Upper lobe of left lung (tissue), 6 donors: ENCODE measurements around the gene KIF21A. TPM values are rescaled to one million over a fixed set of nuclear protein-coding genes. Genes with fewer than 3 reads are reported as not detected.

Experiments
- ATAC-seq, 2 donors: fragments of 200-7000 bp; cut with Tn5 transposase; one replicate each; pipeline ENCODE4 v1.9.1; 2022; ENCODE audit warnings: mild to moderate bottlenecking in 2 of 2, moderate library complexity in 2 of 2; ENCODE audit not compliant: low FRiP score in 2 of 2
- DNase-seq, 2 donors: peaks; one replicate each; pipeline ENCODE4 v3.0.0-alpha.2; 2019 to 2020
- H3K27ac ChIP-seq, 4 donors: fragments of 200-600 bp; sonication (generic); one replicate each; pipeline ENCODE4 v1.5.1; 2016 to 2019
- H3K27me3 ChIP-seq, 4 donors: fragments of 200-600 bp; sonication (generic); one replicate each; pipeline ENCODE4 v1.5.1; 2017 to 2019
- H3K36me3 ChIP-seq, 4 donors: fragments of 200-600 bp; sonication (generic); one replicate each; pipeline ENCODE4 v1.5.1; 2016 to 2019
- H3K4me1 ChIP-seq, 4 donors: fragments of 200-600 bp; sonication (generic); one replicate each; pipeline ENCODE4 v1.5.1; 2018 to 2019
- H3K4me3 ChIP-seq, 4 donors: fragments of 200-600 bp; sonication (generic); one replicate each; pipeline ENCODE4 v1.5.1; 2017 to 2019; ENCODE audit warnings: mild to moderate bottlenecking in 2 of 4, moderate library complexity in 1 of 4
- H3K9me3 ChIP-seq, 4 donors: fragments of 200-600 bp; sonication (generic); one replicate each; pipeline ENCODE4 v1.5.1; 2018 to 2019
- EP300 ChIP-seq, 4 donors: sonication (generic); formaldehyde crosslinking; IDR thresholded peaks; one replicate each; pipeline ENCODE4 v1.5.1; 2017; ENCODE audit warnings: antibody characterized with exemption in 4 of 4, control low read depth in 2 of 4
- POLR2A ChIP-seq, 4 donors: fragments of 450-650 bp; IDR thresholded peaks; one replicate each; pipeline ENCODE4 v1.5.1; 2016 to 2017; ENCODE audit warnings: antibody characterized with exemption in 4 of 4, mild to moderate bottlenecking in 2 of 4
- POLR2AphosphoS5 ChIP-seq, 2 donors: sonication (generic); formaldehyde crosslinking; IDR thresholded peaks; one replicate each; pipeline ENCODE4 v1.5.1; 2017; ENCODE audit warnings: antibody characterized with exemption in 2 of 2
- WGBS, 2 donors: methylation state at CpG; one replicate each; pipeline ENCODE4 v1.1.5; 2017 to 2018; 5-methylcytosine and 5-hydroxymethylcytosine counted together
- total RNA-seq, 6 donors: library from RNA; depleted of rRNA in 4 of 6; stranded (reverse); fragments of >200 nt in 4 of 6; gene quantifications; one replicate each; pipeline versions ENCODE4 v1.1.0 to v1.2.1, GENCODE V29; 2016 to 2021
- TF ChIP-seq, protein P1 (sequence below), 6 experiments: fragments of 450-650 bp in 4 of 6; fragments of 200-600 bp in 2 of 6; sonication (generic) in 2 of 6; IDR thresholded peaks; one replicate each; pipeline ENCODE4 v1.5.1; 2016 to 2019; ENCODE audit warnings: antibody characterized with exemption in 6 of 6
- donor health status: DM: no; HTN: no; CAD: no; lungs with moderate emphysema.
- donor health status: DM: no; HTN: yes; CAD: no; lungs with severe emphysema.

The KIF21A gene
- total RNA-seq, 6 donors from 2014 or later = 6.6 to 89.3 (median 18.3) TPM

DNA sequence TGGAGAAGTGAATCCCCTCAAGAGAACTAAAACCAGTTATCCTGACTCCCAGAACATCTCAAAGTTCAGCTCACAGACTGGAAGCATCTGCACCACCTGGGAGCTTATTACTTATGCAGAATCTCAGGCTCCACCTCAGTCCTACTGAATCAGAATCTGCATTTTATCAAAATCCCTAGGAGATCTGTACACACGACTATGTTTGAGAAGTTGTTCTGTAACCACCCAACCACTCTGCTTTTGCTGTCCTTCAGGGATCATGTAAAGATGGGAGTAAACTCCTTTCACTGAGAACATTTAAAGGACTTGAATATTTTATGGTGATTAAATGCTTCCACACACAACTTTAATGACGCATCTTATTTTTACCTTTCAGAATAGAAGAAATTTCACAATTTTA is 98.0 kb downstream of the KIF21A start:
- Histone ChIP-seq H3K4me3 (no peak overlapping the region), H3K27ac (no peak overlapping the region), H3K9me3 (no peaks in the 10 kb centered on the region), H3K4me1 (no peaks in the 10 kb centered on the region), H3K27me3 (no peaks in the 10 kb centered on the region), H3K36me3 (no peaks in the 10 kb centered on the region)
- 75 to 77% methylated on average over 2 of the region's 2 CpGs for WGBS, 2 donors
- DNase-seq (no peak), ATAC-seq (no peak)
- TF ChIP-seq, protein P1, sequence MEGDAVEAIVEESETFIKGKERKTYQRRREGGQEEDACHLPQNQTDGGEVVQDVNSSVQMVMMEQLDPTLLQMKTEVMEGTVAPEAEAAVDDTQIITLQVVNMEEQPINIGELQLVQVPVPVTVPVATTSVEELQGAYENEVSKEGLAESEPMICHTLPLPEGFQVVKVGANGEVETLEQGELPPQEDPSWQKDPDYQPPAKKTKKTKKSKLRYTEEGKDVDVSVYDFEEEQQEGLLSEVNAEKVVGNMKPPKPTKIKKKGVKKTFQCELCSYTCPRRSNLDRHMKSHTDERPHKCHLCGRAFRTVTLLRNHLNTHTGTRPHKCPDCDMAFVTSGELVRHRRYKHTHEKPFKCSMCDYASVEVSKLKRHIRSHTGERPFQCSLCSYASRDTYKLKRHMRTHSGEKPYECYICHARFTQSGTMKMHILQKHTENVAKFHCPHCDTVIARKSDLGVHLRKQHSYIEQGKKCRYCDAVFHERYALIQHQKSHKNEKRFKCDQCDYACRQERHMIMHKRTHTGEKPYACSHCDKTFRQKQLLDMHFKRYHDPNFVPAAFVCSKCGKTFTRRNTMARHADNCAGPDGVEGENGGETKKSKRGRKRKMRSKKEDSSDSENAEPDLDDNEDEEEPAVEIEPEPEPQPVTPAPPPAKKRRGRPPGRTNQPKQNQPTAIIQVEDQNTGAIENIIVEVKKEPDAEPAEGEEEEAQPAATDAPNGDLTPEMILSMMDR (IDR thresholded peaks at IDR 0.05) = no peak
- TF ChIP-seq POLR2AphosphoS5 (IDR thresholded peaks at IDR 0.05) = no peak
- no peak for TF ChIP-seq EP300 (IDR thresholded peaks at IDR 0.05)
- no peak for TF ChIP-seq POLR2A (IDR thresholded peaks at IDR 0.05)

DNA sequence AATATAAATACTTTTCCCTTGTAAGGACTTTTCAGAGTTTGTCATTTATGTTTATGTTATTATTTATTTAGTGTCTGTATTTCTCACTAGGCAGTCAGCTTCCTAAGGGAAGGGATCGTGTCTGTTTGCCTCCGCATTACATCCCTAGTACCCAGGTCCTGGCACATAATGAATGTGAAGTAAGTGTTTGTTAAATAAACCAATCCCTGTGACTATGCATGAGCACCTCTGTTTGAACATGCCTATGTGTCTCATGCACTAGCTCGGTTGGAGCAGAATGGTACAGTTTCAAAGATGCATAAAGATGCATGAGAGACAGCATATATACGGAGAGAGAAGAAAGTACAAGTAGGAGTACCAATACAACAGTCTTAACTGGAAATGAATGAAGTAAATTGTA is 99.3 kb downstream of the KIF21A start:
- ATAC-seq (no peak), DNase-seq (no peak)
- Histone ChIP-seq H3K36me3 (no peaks in the 10 kb centered on the region), H3K27ac (no peak overlapping the region), H3K4me1 (no peaks in the 10 kb centered on the region), H3K27me3 (no peaks in the 10 kb centered on the region), H3K9me3 (no peaks in the 10 kb centered on the region), H3K4me3 (no peak overlapping the region)
- TF ChIP-seq POLR2AphosphoS5 (IDR thresholded peaks at IDR 0.05) (no peak), EP300 (IDR thresholded peaks at IDR 0.05) (no peak), POLR2A (IDR thresholded peaks at IDR 0.05) (no peak)
- TF ChIP-seq, protein P1 (IDR thresholded peaks at IDR 0.05) = no peak
- 82% methylated on average over 4 of the region's 4 CpGs for WGBS, 2 donors

DNA sequence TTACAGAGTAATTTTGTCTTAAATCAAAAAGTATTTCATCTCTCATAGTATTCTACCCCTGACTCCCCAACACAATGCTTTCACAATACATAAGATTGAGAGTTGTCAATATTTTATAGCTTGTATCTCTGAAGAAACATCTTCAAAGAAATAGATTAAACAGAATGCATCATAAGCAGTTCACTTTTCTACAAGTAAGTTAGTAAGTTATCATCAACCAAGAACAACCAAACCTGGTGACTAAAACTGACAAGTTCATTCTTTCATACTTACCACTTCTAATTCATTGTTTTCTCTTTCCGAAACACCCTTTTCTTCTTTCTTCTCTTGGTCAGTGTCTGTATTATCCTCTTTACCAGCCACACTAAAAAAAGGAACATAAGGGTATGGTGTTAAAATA is 101.2 kb downstream of the KIF21A start:
- no peaks in the 10 kb centered on the region for H3K9me3 ChIP-seq
- no peaks in the 10 kb centered on the region for H3K27me3 ChIP-seq
- TF ChIP-seq EP300 (IDR thresholded peaks at IDR 0.05) (no peak), POLR2AphosphoS5 (IDR thresholded peaks at IDR 0.05) (no peak), POLR2A (IDR thresholded peaks at IDR 0.05) (no peak)
- TF ChIP-seq, protein P1 (IDR thresholded peaks at IDR 0.05) = no peak
- WGBS, 2 donors = 92 to 100% methylated on average over 1 of the region's 1 CpG
- no peaks in the 10 kb centered on the region for H3K4me1 ChIP-seq
- H3K36me3 ChIP-seq = no peaks in the 10 kb centered on the region
- no peak overlapping the region for H3K27ac ChIP-seq
- ATAC-seq (no peak), DNase-seq (no peak)
- H3K4me3 ChIP-seq = no peak overlapping the region

DNA sequence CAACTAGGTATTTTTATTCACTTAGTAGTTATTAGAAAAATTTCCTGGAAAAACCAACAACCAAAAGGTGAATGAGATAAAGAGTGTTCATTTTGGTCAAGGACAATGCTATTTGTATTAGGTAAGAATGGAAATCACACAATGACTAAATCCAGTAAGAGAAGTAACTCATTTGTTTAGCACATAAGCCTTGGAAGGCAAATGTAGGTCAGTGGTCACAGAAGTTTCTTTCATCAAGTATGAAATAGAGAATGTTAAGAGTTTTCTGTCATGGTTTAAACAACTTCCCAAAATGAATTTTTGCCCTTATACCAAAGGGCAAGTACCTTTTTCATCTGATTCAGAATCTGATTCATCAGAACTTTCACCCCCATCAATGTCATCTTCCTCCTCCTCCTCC is 101.7 kb downstream of the KIF21A start:
- ATAC-seq = no peak
- H3K27ac ChIP-seq = no peak overlapping the region
- H3K27me3 ChIP-seq = no peaks in the 10 kb centered on the region
- H3K36me3 ChIP-seq = no peaks in the 10 kb centered on the region
- no peaks in the 10 kb centered on the region for H3K9me3 ChIP-seq
- H3K4me1 ChIP-seq = no peaks in the 10 kb centered on the region
- no peak overlapping the region for H3K4me3 ChIP-seq
- TF ChIP-seq POLR2A (IDR thresholded peaks at IDR 0.05) (no peak), EP300 (IDR thresholded peaks at IDR 0.05) (no peak), POLR2AphosphoS5 (IDR thresholded peaks at IDR 0.05) (no peak)
- TF ChIP-seq, protein P1 (IDR thresholded peaks at IDR 0.05) = no peak
- DNase-seq = no peak

DNA sequence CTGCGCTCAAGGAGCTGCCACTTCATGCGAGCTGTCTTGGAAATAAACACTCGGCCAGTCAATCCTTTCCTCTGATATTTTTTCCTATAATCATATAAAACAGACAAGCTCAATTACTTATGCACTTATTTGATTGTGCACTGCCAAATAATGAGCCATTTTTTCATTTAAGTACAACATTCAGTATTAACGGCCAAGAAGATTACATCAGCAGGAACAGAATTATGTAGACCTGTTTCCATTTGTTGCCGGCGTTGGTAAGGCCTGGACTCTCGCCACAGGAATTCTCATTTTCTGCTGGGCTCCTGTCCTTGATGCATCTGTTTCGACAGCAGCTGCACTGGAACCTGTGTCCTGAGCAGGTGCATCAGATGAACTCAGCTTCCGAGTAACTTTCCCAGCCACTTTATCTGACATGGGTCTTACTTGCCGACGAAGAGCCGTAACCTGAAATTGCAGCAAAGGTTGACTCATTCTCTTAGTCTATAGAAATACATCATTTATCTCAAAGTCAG is 110.2 kb downstream of the KIF21A start:
- TF ChIP-seq POLR2A (IDR thresholded peaks at IDR 0.05) (no peak), EP300 (IDR thresholded peaks at IDR 0.05) (no peak)
- Histone ChIP-seq H3K4me1 (no peaks in the 10 kb centered on the region), H3K36me3 (no peaks in the 10 kb centered on the region), H3K27me3 (no peaks in the 10 kb centered on the region), H3K9me3 (no peaks in the 10 kb centered on the region), H3K4me3 (no peak overlapping the region), H3K27ac (no peak overlapping the region)
- 97% methylated on average over 12 of the region's 12 CpGs for WGBS, 2 donors
- DNase-seq (no peak), ATAC-seq (no peak)
